Activated CD4-positive, alpha-beta T cell treated with anti-CD3 and anti-CD28 coated beads, Interleukin-10, Interleukin-2, amounts not matched to agents 100 ng/mL and 50 ng/mL, durations not matched to agents 16 hours and 8 hours (primary cell): Measurements from ENCODE around the gene TBX1.
"Not testable (repeated sequence)": the region's sequence is repeated elsewhere in the genome, so short reads cannot be mapped to it uniquely, and the experiment has no call there.

ENCODE experiments used
- DNase-seq: peaks from one replicate; pipeline ENCODE4 v3.0.0-alpha.2; 2020

The TBX1 gene

DNA sequence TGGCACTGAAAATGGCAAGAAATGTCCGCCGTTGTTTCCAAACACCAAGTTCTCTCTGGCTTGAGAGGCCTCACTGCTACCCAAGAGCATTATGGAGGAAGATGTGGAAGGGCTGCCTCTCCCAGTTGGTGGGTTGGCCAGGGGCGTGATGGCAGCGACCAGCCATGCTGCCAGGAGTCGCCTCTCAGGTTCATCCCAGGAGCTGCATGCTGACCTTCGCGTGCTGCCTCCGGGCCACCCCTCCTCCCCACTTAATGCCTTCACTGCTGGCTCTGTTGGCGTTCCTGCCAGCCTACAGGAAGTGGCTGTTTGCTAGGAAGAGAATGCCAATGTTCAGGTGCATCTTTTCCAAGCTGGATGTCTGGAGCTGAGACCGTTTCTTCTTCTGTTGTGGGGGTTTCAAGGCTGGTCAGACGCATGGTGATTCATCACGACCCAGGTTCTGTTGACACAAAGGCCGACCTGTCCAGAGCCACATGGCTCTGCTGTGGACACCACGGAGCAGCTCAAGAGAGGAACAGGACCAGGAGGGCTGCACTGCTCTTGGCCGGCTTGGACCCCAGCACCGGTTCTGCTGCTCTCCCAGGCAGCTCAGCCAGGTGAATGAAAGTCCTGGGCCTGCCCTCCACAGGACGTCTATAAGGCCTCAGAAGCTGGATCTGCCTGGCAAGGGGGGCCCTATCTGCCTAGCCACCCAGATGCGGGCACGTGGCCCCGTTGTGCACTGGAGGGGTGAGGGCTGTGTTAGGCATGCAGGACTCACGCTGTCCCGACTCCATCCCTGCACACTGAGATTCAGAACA lies 25.1 kb downstream of the TBX1 start:
- DNase-seq, result no peak

DNA sequence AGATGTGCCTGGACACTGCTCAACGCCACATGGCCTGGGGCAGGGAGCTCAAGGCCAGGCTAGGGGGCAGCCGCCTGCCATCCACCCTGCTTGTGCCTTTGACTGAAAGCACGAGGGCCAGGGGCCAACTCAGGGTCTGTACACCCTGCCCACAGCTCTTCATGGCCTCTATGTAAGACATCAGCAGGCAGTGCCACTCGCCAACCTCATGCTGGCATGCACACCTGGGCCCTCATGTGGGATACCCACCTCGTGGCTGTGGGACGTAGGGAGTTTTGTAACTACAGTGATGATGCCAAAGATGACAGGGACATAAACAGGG lies 25.6 kb downstream of the TBX1 start:
- no peak for DNase-seq

- no peak for DNase-seq
Observed at GRCh38 chr22:19786959-19787848, 26.6 kb downstream of the TBX1 start.

DNA sequence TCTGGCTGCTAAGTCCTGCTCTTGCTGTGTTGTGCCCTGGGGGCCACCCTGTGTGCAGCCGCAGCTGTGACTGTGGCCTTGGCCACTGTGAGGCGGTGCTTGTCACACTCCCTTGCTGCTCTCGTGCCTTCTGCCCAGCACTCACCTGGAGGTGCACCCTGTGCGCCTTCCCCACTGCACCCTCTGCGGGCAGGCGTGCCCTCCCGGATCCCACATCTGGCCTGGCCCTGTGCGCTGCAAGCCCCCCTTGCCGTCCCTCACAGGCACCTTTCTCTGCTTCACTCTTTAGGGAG lies 27.2 kb downstream of the TBX1 start:
- no peak for DNase-seq

- no peak for DNase-seq
Observed at GRCh38 chr22:19788661-19789225, 28.2 kb downstream of the TBX1 start.

DNA sequence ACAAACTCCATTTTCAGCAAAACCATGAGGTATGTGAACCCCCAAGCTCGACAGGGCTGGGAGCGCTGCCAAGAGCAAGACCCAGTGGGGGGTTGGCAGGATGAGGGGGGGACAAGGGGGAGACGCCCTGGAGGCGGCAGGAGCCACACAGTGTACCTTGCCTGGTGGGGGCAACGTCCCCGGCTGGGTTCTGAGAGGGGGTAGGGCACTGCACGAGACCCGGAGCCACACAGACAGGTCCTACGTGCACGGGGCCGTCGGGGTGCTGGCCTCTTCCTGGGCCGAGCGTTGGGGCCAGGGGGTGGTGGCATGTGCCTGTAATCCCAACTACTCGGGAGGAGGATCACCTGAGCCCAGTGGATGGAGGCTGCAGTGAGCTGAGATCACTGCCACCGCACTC lies 28.8 kb downstream of the TBX1 start:
- DNase-seq, result no peak

- no peak for DNase-seq
Observed at GRCh38 chr22:19789828-19790227, 29.2 kb downstream of the TBX1 start.

- DNase-seq, result no peak
Observed at GRCh38 chr22:19791243-19791642, 30.7 kb downstream of the TBX1 start.

- no peak for DNase-seq
Observed at GRCh38 chr22:19791894-19792293, 31.3 kb downstream of the TBX1 start.

DNA sequence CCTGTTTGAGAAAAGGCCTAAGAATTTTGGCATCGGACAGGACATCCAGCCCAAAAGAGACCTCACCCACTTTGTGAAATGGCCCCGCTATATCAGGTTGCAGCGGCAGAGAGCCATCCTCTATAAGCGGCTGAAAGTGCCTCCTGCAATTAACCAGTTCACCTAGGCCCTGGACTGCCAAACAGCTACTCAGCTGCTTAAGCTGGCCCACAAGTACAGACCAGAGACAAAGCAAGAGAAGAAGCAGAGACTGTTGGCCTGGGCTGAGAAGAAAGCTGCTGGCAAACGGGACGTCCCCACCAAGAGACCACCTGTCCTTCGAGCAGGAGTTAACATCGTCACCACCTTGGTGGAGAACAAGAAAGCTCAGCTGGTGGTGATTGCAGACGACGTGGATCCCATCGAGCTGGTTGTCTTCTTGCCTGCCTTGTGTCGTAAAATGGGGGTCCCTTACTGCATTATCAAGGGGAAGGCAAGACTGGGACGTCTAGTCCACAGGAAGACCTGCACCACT lies 31.9 kb downstream of the TBX1 start:
- DNase-seq, result not testable (repeated sequence)

DNA sequence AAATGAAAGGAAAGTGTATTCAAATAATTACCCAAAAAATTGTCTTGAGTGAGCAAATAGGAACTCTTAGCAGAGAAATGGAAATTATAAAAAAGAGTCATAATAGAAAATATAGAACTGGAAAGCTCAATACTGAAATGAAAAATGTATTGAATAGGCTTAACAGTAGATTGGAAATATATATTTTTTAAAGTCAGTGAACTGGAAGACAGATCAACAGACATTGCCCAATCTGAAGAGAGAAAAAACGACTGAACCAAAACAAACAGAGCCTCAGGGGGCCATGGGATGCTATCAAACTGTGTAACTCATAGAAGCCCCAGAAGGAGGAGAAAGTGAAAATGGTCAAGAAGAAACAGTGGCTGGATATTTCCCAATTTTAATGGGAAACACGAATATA lies 32.6 kb downstream of the TBX1 start:
- DNase-seq, result no peak

DNA sequence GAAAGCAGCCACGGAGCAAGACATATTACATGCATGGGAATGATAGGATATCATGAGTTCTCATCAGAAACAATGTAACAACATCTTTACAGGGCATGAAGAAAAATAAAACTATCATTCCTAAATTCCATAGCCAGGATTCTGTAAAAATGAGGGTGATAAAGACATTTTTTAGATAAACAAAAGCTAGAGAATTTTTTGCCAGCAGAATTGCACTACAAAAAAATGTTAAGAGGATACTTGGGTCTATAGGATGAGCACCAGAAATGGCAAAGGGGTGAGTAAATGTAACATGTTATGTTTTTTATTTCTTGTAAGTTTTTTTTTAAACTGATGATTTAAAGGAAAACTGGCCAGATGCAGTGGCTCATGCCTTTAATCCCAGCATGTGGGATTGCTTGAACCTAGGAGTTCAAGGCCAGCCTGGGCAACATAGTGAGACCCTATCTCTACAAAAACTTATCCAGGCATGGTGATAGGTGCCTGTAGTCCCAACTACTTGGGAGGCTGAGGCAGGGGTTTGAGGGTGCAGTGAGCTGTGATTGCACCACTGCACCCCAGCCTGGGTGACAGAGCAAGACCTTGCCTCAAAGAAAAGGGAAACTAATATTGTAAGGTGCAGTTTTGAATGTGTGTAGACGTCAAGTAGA lies 33.2 kb downstream of the TBX1 start:
- no peak for DNase-seq

DNA sequence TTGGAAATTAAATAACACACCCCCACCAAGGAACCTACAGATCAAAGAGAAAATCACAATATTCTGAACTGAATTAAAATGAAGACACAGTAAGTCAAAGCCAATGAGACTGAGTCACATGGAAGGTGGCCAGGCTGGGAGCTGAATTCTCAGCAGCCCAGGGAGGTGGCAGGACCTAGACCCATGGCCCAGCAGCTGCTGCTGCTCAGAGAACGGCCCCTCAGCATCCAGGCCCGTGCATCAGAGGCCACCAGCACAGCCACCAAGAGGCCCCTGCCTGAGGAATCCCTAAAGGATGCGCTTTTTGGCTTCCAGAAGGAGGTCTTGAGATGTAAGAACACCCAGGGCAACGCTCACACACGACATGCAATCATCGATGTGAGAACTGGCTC lies 35.0 kb downstream of the TBX1 start:
- DNase-seq, result no peak

DNA sequence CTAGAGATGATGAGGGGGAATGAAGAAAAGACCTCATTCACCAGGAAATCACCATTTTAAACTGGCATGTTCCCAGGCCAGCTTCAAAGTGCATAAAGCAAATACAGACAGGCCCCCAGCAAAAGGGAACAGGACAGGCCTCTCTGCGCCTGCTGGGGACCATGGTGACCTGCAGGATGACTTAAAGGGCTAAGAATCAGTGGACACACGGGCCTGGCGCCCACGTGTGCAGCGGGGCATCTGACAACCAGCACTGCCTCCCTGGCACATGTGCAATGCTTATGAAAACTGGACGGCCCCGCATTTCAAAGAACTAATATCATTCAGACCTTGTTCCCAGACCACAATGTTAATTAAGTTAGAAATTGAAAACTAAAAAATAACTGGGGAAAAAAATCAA lies 35.6 kb downstream of the TBX1 start:
- no peak for DNase-seq

- DNase-seq, result no peak
Observed at GRCh38 chr22:19797086-19798002, 36.8 kb downstream of the TBX1 start.

DNA sequence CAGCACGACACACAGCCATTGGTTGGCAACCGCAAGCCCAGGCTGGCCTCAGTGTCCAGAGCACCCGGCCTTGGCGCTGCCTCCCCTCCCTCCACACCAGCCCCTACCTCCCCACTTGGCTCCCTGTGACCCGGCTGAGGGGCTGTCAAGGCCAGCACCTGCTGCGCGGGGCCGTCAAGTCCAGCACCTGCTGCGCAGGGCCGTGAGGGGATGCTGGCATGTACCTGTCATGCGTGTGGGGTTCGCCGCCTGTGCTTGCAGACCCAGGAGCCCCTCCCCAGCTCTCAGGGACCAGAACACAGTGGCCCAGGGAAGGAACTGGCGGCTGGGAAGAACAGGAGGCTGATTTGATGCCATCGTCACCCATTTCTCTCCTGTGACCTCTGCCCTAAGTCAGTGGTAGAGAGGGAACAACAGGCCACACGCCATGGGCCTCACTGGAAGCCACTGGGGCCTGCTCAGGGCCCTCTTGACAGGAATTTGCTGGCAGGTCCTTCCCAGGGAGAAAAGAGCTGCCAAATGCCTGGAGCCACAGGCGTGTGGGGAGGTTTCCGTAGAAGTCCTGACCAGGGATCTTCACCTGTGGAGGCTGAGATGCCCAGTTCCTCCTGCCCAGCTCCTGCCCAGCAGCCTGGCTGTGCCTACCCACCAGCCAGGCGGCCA lies 37.6 kb downstream of the TBX1 start:
- no peak for DNase-seq

DNA sequence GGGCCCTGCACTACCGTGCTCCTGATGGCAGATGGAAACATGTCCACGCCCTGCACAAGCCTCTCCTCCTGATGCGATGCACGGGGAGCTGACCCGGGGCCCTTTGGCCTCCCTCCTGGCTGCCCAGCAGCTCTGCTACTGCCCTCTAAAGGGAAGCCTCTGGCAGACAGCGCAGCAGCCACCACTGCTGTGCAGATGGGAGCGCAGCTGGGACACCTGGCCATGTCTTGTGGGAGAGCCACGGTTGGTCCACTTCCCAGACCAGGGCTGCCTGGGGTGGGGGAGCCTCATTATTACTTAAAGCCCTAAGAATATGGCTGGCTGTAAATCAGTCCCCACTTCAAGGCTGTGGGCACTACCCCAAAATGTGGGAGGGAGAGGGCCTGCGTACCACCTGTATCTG lies 38.3 kb downstream of the TBX1 start:
- no peak for DNase-seq

- DNase-seq, result no peak
Observed at GRCh38 chr22:19799322-19800190, 39.0 kb downstream of the TBX1 start.

- no peak for DNase-seq
Observed at GRCh38 chr22:19800306-19800705, 39.7 kb downstream of the TBX1 start.

GRCh38 chr22:19800761-19801244 lies 40.2 kb downstream of the TBX1 start:
- DNase-seq, result no peak
